Right ventricle myocardium superior (tissue), 1 donor: ENCODE results near the gene BMPR1A. TPM values are rescaled to one million over a fixed set of nuclear protein-coding genes. Genes with fewer than 3 reads are reported as not detected.
"Not testable (repeated sequence)": the region's sequence is repeated elsewhere in the genome, so short reads cannot be mapped to it uniquely, and the experiment has no call there.

Experiments
- ATAC-seq: fragments of 200-7000 bp; cut with Tn5 transposase; one replicate; pipeline ENCODE4 v1.9.1; 2020; ENCODE audit warnings: mild to moderate bottlenecking; ENCODE audit not compliant: poor library complexity
- DNase-seq: peaks from one replicate; pipeline ENCODE4 v3.0.0-alpha.2; 2020
- intact Hi-C: fragments of 100-400 bp; cut with DNase I; formaldehyde crosslinking; loops from one replicate; pipeline ENCODE4 v1.11.2; 2022
- total RNA-seq: library from RNA; stranded (reverse); fragmentation: NEBNext Ultra II Directional; extraction: Animal tissue kit (Norgen Biotek cat#: 25700); gene quantifications from one replicate; pipeline ENCODE4 v1.2.1, GENCODE V29; 2021
- donor health status: DM: no; HTN: yes; CAD: no; lungs with severe emphysema.

The BMPR1A gene
- total RNA-seq, 1 donor from 2014 or later, result 50.2 TPM

DNA sequence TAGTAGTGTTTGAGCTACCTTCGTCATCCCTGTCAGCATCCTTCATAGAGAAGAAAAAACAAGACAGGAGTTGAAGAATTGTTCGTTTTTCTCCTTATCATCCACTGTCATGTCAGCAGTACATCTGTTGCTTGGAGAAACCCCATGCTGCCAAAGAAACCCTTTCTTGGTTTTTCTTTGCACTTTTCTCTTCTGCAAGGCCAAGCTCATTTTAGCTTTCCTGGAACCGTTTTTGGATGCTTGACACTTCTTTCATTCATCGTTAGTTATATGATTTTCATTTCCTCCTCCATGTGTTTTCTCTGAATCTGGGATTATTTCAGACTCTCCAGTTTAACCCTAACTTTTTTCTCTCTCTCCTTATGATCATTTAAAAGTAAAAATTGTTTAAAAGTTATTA, 142.1 kb downstream of the BMPR1A start:
- DNase-seq (no peak), ATAC-seq (no peak)
- intact Hi-C loops, result loop anchor here (5.0 kb wide), 2 partner anchors 186 to 201 kb away; no protein-coding TSS in a partner anchor

DNA sequence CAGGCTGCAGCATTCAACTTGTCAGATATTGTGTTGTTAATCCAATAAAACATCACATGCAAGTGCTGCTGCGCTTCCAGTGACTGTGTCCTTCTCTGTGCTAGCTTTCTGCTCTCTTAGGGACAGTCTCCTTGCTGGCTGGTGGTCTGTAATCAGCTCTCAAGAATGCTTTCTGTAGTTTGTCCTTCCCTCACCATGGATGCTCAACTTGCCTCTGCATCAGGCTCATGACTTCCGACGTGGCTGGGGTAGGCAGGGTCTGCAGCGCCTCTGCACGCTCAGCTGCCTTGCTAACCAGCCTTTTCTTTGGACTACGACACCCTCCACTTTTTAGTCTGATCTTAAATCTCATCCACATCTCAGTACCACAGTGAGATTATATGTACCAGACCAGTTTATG, 142.7 kb downstream of the BMPR1A start:
- ATAC-seq, result no peak
- no peak for DNase-seq
- intact Hi-C loops, result loop anchor here (5.0 kb wide), 2 partner anchors 187 to 202 kb away; no protein-coding TSS in a partner anchor

DNA sequence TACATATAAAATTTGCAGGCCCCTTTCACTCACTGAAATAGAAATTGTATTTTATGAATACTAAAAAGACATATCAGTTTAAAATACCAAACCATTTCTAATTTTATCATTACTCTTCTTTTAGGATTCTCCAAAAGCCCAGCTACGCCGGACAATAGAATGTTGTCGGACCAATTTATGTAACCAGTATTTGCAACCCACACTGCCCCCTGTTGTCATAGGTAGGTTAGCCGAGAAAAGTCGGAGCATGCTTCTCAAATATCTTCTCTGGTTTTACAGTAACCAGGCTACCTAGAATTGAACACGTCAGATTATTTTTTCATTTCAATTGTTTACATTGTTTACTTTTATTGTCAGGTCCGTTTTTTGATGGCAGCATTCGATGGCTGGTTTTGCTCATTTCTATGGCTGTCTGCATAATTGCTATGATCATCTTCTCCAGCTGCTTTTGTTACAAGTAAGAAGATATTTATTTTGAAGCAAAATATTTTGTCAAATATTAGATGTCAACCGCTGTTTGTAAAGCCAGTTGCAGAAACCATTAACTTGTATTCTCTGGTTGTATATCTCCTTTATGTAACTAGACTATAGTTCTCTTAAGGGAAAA, 143.4 kb downstream of the BMPR1A start:
- DNase-seq, result no peak
- intact Hi-C loops, result loop anchor here (5.0 kb wide), 2 partner anchors 187 to 202 kb away; no protein-coding TSS in a partner anchor
- ATAC-seq, result peak; percentile 73

DNA sequence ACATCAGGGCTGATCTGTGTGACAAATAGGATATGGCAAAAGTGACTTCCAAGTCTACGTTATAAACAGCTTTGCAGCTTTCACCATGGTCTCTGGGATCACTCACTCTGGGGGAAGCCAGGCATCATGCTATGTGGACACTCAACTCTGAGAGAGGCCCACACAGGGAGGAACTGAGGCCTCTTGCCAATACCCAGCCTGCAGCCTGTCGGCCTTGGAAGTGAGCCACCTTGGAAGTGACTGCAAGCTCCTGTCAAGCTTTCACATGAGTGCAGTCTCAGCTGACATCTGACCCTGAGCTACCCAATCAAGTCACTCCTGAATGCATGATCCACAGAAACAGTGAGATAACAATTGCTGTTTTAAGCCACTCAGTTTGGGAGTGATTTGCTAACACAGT, 144.5 kb downstream of the BMPR1A start:
- peak; percentile 85 for DNase-seq
- ATAC-seq, result peak; percentile 93
- intact Hi-C loops, result no loop called here

DNA sequence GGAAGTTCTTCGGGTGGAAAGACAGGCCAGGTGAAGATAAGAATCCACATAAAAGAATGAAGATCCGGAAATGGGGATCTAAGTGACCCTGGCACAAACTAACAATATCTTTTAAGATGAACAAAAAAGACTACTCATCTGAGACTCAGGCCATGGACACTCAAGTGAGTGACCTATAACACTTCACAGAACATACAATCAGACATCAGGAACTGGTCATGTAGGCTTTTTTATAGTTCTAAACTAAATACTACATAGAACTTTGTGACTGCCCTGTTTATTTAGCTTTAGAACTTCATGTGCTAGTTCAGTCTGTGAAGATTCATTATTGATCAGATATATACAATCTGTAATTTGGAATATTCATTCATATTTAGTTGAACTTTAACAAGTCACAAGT, 148.2 kb downstream of the BMPR1A start:
- ATAC-seq (no peak), DNase-seq (no peak)
- intact Hi-C loops, result no loop called here

DNA sequence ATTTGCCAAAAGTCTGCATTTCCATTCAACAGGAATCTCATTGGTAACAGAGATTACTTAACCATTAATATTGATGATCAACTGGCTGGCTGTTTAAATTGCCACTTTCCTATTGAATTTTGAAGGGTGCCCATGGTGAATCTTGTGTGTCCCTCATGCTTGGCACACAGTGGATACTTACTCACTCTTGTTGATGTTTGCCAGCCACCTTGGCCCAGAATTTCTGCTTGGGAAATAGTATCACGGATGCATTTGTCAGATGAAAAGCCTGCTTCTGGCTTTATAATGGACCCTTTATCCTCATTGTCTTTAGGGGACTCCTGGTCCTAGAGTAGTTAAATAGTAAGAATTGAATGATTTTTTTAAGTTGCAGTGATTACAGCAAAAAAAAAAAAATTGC, 149.0 kb downstream of the BMPR1A start:
- DNase-seq (no peak), ATAC-seq (no peak)
- intact Hi-C loops, result no loop called here

DNA sequence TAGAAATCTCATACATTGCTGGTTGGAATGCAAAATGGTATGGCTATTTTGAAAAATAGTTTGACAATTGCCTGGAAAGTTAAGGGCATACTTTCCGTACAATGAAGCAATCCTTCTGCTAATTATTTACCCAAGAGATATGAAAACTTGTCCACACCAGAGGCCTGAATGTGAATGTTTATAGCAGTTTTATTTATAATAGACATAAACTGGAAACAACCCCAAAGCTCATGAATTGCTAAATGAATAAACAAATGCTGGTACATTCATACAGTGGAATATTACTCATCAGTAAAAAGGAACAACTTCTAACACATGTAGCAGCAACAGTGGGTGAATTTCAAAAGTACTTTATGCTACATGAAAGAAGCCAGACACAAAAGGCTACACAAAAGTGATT, 158.3 kb downstream of the BMPR1A start:
- intact Hi-C loops, result no loop called here
- no peak for ATAC-seq
- DNase-seq, result no peak

DNA sequence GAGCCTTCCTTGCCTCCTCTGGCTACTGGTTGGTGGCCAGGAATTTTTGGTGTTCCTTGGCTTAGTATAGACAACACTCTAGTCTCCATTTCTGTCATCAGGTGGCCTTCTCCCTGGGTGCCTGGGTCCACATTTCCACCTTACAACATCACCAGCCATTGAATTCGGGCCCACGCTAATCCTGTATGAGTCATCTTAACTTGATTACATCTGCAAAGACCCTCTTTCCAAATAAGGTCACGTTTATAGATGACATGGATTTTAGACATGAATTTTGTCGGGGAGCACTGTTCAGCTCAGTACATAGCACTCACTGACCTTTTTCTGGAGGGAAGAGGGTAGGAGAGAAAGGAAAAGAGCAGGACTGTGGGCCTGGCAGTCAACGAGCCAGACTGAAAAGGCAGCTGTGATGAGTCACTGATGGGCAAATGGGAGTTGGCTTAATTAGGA, 161.6 kb downstream of the BMPR1A start:
- DNase-seq, result no peak
- no peak for ATAC-seq
- intact Hi-C loops, result no loop called here

DNA sequence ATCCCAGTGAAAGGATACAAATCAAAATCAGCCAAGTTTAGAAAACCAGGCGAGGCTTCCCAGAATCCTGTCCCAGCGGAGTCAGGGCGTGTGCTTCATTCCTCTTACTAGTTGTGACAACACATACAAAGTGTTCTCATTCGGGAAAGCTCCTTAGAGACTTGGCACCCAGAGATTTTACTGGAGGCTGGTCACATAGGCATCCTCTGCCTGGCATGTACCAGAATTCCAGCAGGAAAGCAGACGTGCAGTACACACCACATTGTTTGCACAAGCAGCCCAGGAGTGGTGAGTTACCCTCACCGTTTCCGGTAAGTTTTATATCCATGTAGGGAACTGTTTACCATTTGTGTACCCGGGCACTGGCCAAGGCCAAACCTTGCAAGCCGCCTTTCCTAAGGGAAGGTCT, 166.1 kb downstream of the BMPR1A start:
- DNase-seq (no peak), ATAC-seq (peak; percentile 38)
- intact Hi-C loops, result no loop called here

DNA sequence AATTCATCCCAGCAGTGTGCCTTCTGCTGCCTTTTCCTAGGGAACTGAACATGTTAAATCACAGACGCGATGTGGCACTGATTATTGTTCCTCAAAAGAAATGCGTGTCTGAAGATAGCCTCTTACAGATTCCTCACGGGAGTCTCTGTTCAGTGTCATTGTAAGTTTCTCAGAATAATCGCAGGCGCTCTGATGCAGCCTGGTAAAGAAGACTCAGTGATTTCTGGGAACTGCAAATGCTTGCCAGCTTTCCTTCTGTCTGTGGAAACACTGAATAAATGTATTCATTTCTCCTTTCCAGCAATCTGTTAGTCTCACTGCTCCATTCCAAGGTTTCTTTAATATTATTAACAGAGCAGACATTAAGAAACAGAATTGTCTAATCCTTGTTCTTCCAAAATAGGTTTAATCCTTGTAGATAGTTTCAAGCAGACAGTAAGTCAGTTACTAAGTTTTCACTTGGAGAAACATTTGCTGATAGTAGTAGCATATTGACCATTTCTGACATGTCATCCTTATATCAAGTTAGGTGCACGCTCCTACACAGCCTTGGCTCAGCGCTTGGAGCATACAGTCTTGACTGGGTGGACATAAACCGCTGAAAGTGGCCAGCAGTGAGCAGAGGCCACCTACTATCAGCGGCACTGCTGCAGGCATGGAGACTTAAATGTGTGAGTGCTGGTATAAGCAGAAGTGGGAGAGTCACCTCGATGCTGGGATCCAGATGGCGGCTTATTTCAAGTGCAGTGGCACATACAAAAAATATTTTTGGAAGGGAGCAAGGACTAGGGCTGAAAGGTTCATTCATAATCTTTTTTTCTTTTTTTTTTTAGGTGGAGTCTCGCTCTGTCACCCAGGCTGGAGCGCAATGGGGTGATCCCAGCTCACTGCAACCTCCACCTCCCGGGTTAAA, 173.3 kb downstream of the BMPR1A start:
- ATAC-seq, result no peak
- intact Hi-C loops, result no loop called here
- no peak for DNase-seq

DNA sequence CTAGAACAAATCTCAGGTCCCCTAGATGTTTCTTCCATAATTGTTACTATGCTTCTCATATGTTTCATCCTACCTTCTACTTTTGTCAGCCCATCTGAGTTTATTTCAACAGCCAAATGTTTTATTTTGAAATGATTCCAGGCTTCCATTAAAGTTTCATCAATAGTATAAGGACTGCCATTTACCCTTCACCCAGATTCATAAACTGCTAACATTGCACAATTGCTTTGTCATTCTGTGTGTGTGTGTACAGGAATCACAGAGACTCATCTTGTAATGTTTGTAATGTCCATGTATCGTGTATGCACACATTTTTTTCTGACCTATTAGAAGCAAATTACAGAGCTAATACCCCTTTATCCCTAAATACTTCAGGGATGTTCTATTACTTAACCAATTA, 175.5 kb downstream of the BMPR1A start:
- DNase-seq (no peak), ATAC-seq (no peak)
- intact Hi-C loops, result no loop called here

DNA sequence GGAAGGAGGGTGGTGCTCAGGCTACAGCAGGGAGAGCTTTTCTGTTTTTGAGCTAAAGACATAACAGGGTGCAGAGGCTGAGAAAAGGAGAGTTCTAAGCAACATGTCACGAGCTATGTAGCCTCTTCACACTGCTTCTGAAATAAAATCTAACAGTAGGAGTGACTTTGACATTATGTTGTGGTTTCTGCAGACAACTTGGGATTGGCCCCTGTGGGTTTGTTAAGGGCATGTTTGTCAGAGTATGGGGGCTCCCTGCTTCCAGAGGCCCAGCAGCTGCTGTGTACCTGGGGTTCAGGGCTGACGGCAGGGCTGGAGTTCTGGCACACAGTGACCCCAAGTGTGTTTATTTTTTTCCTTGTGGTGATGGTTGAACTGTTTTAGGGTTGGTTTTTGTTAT, 176.3 kb downstream of the BMPR1A start:
- no peak for DNase-seq
- ATAC-seq, result no peak
- intact Hi-C loops, result no loop called here

DNA sequence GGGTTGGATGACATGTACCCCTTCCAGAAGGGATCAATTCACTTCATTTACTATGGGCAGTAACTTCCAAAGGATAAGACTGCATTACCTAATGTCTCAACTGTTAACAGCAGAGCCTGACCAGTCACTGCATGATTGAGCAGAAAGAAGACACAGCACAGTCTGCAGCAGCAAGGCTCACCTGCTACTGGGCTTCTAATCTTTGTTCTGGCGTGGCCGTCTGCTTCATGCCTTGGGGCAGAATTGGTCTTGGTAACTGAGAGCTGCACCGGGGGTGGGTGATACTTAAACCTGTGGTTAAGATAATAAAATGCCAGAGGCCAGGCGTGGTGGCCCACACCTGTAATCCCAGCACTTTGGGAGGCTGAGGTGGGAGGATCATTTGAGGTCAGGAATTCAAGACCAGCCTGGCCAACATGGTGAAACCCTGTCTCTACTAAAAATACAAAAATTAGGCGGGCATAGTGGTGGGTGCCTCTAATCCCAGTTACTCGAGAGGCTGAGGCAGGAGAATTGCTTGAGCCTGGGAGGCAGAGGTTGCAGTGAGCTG, 177.8 kb downstream of the BMPR1A start:
- intact Hi-C loops, DNase-seq, ATAC-seq: not testable (repeated sequence)

DNA sequence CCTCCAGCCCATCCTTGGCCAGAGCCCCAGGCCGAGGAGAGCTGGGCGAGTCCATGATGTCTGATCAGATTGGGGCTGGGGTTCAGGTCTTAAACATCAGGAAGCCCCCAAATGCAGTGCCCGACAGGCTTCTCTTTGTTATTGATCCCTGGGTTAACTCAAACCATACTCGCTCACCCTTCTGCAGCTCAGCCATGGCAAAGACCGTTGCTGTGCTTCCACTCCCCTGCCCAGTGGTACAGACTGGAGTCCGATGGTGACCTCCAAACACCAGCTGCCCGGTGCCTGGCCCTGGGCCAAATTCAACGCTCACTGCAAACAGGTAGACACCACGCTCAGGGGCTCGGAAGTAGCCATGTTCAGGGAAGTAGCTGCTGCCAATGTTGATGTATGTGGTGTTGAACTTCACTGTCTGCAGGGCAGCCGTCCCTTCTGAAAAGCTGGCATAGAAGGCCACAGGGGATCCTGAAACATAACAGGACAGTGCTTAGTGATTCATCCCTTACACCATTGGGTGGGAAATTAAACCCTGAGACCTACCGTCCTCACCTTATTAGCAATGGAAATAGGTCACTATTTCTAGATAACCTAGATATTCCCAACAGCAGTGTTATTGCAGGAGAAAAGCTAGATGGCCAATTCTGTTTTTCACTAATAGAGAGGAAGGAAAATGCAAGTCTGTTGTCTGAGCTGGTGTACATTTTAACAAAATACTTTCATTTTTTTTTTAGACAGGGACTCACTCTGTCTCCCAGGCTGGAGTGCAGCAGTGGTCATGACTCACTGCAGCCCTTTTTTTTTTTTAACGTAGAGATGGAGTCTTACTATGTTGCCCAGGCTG, 180.5 kb downstream of the BMPR1A start:
- intact Hi-C loops, result no loop called here
- DNase-seq, result no peak
- ATAC-seq, result no peak

DNA sequence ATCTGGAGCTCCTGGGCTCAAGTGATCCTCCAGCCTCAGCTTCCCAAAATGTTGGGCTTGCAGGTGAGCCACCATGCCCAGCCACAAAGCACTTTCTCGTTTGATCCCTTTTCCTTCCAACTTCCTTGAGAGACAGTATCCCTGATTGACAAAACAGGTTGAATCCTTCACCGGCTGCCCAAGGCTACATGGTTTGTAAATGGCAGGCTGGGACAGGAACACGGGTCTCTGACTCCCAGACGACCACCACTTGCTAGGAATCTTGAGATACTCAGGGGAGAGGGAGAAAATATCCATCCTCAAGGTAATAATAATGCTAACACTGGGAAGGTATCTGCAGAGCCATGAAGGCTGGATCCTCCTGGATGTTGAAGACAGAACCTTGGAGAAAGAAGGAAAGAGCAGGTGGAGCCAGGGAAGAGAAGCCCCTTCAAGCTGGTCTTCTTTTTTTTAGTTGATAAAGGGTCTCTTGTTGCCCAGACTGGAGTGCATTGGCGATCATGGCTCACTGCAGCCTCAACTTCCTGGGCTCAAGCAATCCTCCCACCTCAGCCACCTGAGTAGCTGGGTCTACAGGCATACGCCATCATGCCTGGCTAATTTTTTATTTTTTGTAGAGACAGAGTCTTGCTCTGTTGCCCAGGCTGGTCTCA, 181.2 kb downstream of the BMPR1A start:
- DNase-seq (no peak), ATAC-seq (no peak)
- intact Hi-C loops, result no loop called here

DNA sequence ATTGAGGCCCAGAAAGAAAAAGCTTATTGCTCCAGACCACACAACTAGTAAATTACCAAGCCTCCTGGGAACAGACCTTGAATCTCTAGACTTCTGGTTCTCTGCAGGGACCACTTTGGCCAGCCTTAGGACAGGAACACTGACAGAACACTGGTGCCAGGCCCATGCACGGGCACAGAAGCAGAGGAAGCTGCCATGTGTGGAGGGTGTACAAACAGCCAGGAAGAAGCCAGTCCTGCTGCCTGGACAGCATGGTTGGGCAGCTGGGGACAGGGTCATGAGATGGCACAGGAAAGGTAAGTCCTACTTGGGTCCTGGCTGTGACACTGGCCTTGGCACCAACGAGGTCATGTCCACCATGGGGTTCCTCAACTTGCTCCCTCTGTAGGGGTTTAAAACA, 181.8 kb downstream of the BMPR1A start:
- ATAC-seq (no peak), DNase-seq (no peak)
- intact Hi-C loops, result no loop called here

DNA sequence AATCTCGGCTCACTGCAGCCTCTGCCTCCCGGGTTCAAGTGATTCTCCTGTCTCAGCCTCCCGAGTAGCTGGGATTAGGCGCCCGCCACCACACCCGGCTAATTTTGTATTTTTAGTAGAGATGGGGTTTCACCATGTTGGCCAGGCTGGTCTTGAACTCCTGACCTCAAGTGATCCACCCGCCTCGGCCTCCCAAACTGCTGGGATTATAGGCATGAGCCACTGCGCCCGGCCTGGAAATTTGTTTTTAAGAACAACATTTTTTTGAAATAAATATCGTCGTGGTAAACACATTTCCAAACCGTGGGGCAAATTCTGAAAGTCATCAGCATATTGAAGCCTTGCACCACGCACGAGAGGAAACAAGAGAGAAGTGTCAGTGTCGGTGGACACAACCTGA, 183.7 kb downstream of the BMPR1A start:
- ATAC-seq, intact Hi-C loops, DNase-seq: not testable (repeated sequence)

DNA sequence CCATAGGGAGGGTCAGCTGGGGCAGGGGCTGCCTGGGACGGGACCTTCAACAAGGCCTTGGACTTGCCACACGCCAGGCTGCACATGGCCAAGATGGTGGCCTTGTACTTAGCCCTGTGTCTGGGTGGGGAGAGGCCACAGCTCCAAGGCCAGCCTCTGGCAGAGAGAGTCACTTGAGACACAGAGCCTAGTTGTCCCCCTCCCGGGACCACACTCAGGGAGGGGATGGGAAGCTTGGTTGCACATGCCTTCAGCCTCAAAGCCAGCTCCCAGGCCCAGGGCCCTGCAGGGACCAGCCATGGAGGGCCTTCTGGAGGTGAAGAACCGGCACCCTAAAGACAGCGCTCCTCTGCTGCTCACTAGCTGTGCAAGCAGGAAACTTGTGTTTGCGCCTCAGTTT, 184.3 kb downstream of the BMPR1A start:
- intact Hi-C loops, result no loop called here
- DNase-seq (no peak), ATAC-seq (no peak)
